H1 (cell line): ENCODE results near the gene MAPKAP1. TPM values are rescaled to one million over a fixed set of nuclear protein-coding genes. Genes with fewer than 3 reads are reported as not detected.
A peak's percentile ranks its signal among the peaks of the same experiment; 100 is the strongest.

Experiments
- CTCF ChIA-PET: fragments of 300-600 bp; sonication (Branson Sonifier 250); formaldehyde crosslinking; loops from one replicate; lab custom pipeline; 2021; ENCODE audit not compliant: partially characterized antibody; lab: Charles Lee
- POLR2A ChIA-PET: fragments of 300-600 bp; sonication (Branson Sonifier 250); formaldehyde crosslinking; loops from one replicate; lab custom pipeline; 2021; ENCODE audit warnings: inconsistent platforms; ENCODE audit not compliant: partially characterized antibody; lab: Charles Lee
- DNase-seq, 2 experiments: peaks; one replicate each; pipeline versions ENCODE4 v3.0.0 to v3.0.0-alpha.2; 2010 to 2022; ENCODE audit warnings: low spot score in 2 of 2, low read depth in 1 of 2, mixed read lengths in 1 of 2
- FAIRE-seq: peaks from 2 replicates; lab custom pipeline; 2011; peaks lifted over from hg19 to GRCh38; lab: Jason Lieb, UNC
- H2AFZ ChIP-seq: 2 replicates; pipeline ENCODE4 v1.8.1; 2012; ENCODE audit warnings: low read length, inconsistent platforms
- H2AK5ac ChIP-seq: 2 replicates; pipeline ENCODE4 v1.6.1; 2013; ENCODE audit warnings: low read depth, low read length
- H2BK120ac ChIP-seq: replicated peaks from 2 replicates; pipeline ENCODE3; 2013; ENCODE audit warnings: low read depth, low read length, inconsistent platforms
- H2BK12ac ChIP-seq: 2 replicates; pipeline ENCODE4 v1.6.1; 2013; ENCODE audit warnings: low read depth, low read length
- H2BK15ac ChIP-seq: 2 replicates; pipeline ENCODE4 v1.6.1; 2013; ENCODE audit warnings: low read length
- H2BK20ac ChIP-seq: 2 replicates; pipeline ENCODE4 v1.6.1; 2013; ENCODE audit warnings: low read length
- H2BK5ac ChIP-seq: 2 replicates; pipeline ENCODE4 v1.6.1; 2013; ENCODE audit warnings: low read depth, low read length
- H3K14ac ChIP-seq: 2 replicates; pipeline ENCODE4 v1.6.1; 2013; ENCODE audit warnings: inconsistent platforms; ENCODE audit not compliant: insufficient read length
- H3K18ac ChIP-seq: 2 replicates; pipeline ENCODE4 v1.6.1; 2013; ENCODE audit warnings: low read length; ENCODE audit errors: extremely low read depth
- H3K23ac ChIP-seq: 2 replicates; pipeline ENCODE4 v1.6.1; 2013; ENCODE audit warnings: inconsistent platforms; ENCODE audit not compliant: insufficient read length
- H3K23me2 ChIP-seq: 2 replicates; pipeline ENCODE4 v1.6.1; 2013; ENCODE audit warnings: low read depth, low read length
- H3K27ac ChIP-seq: 2 replicates; pipeline ENCODE4 v1.6.1; 2011; ENCODE audit warnings: low read depth, low read length, inconsistent platforms
- H3K27me3 ChIP-seq, 4 experiments: replicated peaks in 1 of 4; 1 replicate in 1 of 4; 2 replicates in 3 of 4; pipeline versions ENCODE4 v1.6.1 to v1.8.1; 2011 to 2013; ENCODE audit warnings: low read length in 3 of 4, mild to moderate bottlenecking in 3 of 4, inconsistent platforms in 2 of 4, mixed read lengths in 2 of 4, moderate library complexity in 1 of 4; ENCODE audit not compliant: control insufficient read depth in 3 of 4, insufficient read depth in 3 of 4; ENCODE audit errors: extremely low read depth in 1 of 4
- H3K36me3 ChIP-seq, 4 experiments: 2 replicates each; pipeline versions ENCODE4 v1.6.1 to v1.8.1; 2011 to 2013; ENCODE audit warnings: mild to moderate bottlenecking in 4 of 4, low read length in 3 of 4, moderate library complexity in 2 of 4, control low read depth in 1 of 4, inconsistent platforms in 1 of 4; ENCODE audit not compliant: insufficient read depth in 4 of 4, control insufficient read depth in 2 of 4
- H3K4ac ChIP-seq: replicated peaks from 2 replicates; pipeline ENCODE3; 2013; ENCODE audit warnings: low read length, low read depth, mixed read lengths, inconsistent platforms; ENCODE audit not compliant: insufficient read length
- H3K4me1 ChIP-seq, 4 experiments: replicated peaks in 1 of 4; 1 replicate in 1 of 4; 2 replicates in 3 of 4; pipeline versions ENCODE4 v1.6.1 to v1.8.1; 2011 to 2013; ENCODE audit warnings: low read length in 3 of 4, inconsistent platforms in 2 of 4, mixed read lengths in 1 of 4; ENCODE audit not compliant: insufficient read depth in 4 of 4, control insufficient read depth in 3 of 4
- H3K4me2 ChIP-seq, 2 experiments: 2 replicates each; pipeline versions ENCODE4 v1.6.1 to v1.8.1; 2011 to 2013; ENCODE audit warnings: low read depth in 2 of 2, low read length in 2 of 2, control low read depth in 1 of 2, inconsistent platforms in 1 of 2, mild to moderate bottlenecking in 1 of 2; ENCODE audit not compliant: insufficient read depth in 1 of 2
- H3K4me3 ChIP-seq, 4 experiments: fragments of 200-600, 300-600 bp in 1 of 4; sonication (generic), shearing (Covaris generic), sonication (Bioruptor Twin) in 1 of 4; 2 replicates each; pipeline versions ENCODE4 v1.5.1 to v1.8.1; 2011 to 2016; ENCODE audit warnings: low read length in 4 of 4, low read depth in 3 of 4, control low read depth in 2 of 4, inconsistent platforms in 2 of 4, mild to moderate bottlenecking in 2 of 4, mixed read lengths in 1 of 4, moderate library complexity in 1 of 4; ENCODE audit not compliant: insufficient read depth in 2 of 4; ENCODE audit errors: extremely low read depth in 1 of 4
- H3K56ac ChIP-seq: replicated peaks from 2 replicates; pipeline ENCODE3; 2013; ENCODE audit warnings: low read depth, mild to moderate bottlenecking, mixed read lengths, low read length, inconsistent platforms; ENCODE audit not compliant: insufficient read length
- H3K79me1 ChIP-seq: 2 replicates; pipeline ENCODE4 v1.6.1; 2013; ENCODE audit warnings: low read depth, low read length, control low read depth
- H3K79me2 ChIP-seq, 2 experiments: 2 replicates each; pipeline versions ENCODE4 v1.6.1 to v1.8.1; 2012 to 2013; ENCODE audit warnings: low read length in 2 of 2, mild to moderate bottlenecking in 2 of 2, inconsistent platforms in 1 of 2; ENCODE audit not compliant: insufficient read depth in 2 of 2, control insufficient read depth in 1 of 2
- H3K9ac ChIP-seq, 4 experiments: replicated peaks in 1 of 4; 1 replicate in 1 of 4; 2 replicates in 3 of 4; pipeline versions ENCODE4 v1.6.1 to v1.8.1; 2011 to 2013; ENCODE audit warnings: low read depth in 3 of 4, low read length in 3 of 4, control low read depth in 2 of 4, mild to moderate bottlenecking in 2 of 4, moderate library complexity in 2 of 4, inconsistent platforms in 1 of 4; ENCODE audit errors: extremely low read depth in 1 of 4
- H3K9me3 ChIP-seq, 2 experiments: 2 replicates each; pipeline versions ENCODE4 v1.6.1 to v1.8.1; 2012 to 2013; ENCODE audit warnings: mild to moderate bottlenecking in 2 of 2, moderate library complexity in 2 of 2, control low read depth in 1 of 2, inconsistent platforms in 1 of 2, low read depth in 1 of 2, low read length in 1 of 2, mixed read lengths in 1 of 2; ENCODE audit not compliant: insufficient read depth in 2 of 2
- H4K20me1 ChIP-seq, 2 experiments: replicated peaks in 1 of 2; 2 replicates each; pipeline versions ENCODE3 to v1.8.1; 2011 to 2013; ENCODE audit warnings: inconsistent platforms in 2 of 2, low read length in 2 of 2, mild to moderate bottlenecking in 1 of 2; ENCODE audit not compliant: insufficient read depth in 2 of 2, control insufficient read depth in 1 of 2
- H4K5ac ChIP-seq: 2 replicates; pipeline ENCODE4 v1.6.1; 2013; ENCODE audit warnings: low read length, low read depth, mixed read lengths, inconsistent platforms; ENCODE audit not compliant: insufficient read length
- H4K8ac ChIP-seq: 2 replicates; pipeline ENCODE4 v1.8.0; 2013; ENCODE audit warnings: mild to moderate bottlenecking, moderate library complexity, low read length, inconsistent platforms; ENCODE audit not compliant: insufficient read depth; ENCODE audit errors: extremely low read depth
- H4K91ac ChIP-seq: replicated peaks from 2 replicates; pipeline ENCODE3; 2013; ENCODE audit warnings: low read length, mixed read lengths, inconsistent platforms; ENCODE audit not compliant: insufficient read length
- ASH2L ChIP-seq: fragments of 200-600, 300-600 bp; sonication (generic); IDR thresholded peaks from one replicate; pipeline ENCODE4 v1.7.1; 2017; ENCODE audit warnings: low read length
- BACH1 ChIP-seq: IDR thresholded peaks from 2 replicates; pipeline ENCODE4 v1.6.1; 2012; ENCODE audit warnings: low read length, improper control_type of control experiment
- CTBP2 ChIP-seq: IDR thresholded peaks from 2 replicates; pipeline ENCODE4 v1.7.0; 2011; ENCODE audit warnings: borderline replicate concordance, mild to moderate bottlenecking, moderate library complexity, mixed read lengths, low read length; ENCODE audit not compliant: insufficient read depth, insufficient read length
- EP300 ChIP-seq, 2 experiments: IDR thresholded peaks; 1 replicate in 1 of 2; 2 replicates in 1 of 2; pipeline ENCODE4 v1.6.1; 2011 to 2012; ENCODE audit warnings: low read depth in 2 of 2, low read length in 2 of 2, mild to moderate bottlenecking in 2 of 2, borderline replicate concordance in 1 of 2, inconsistent platforms in 1 of 2, moderate library complexity in 1 of 2
- KDM1A ChIP-seq: fragments of 200-600, 300-600 bp; sonication (generic); IDR thresholded peaks from 2 replicates; pipeline ENCODE4 v1.7.1; 2016; ENCODE audit warnings: mild to moderate bottlenecking, low read length, borderline replicate concordance
- NANOG ChIP-seq: IDR thresholded peaks from 2 replicates; pipeline ENCODE4 v1.6.1; 2011; ENCODE audit warnings: low read length, low read depth, mild to moderate bottlenecking, inconsistent platforms; ENCODE audit not compliant: insufficient read depth, poor library complexity, severe bottlenecking
- PHF8 ChIP-seq: fragments of 200-600 bp; sonication (generic); conservative IDR thresholded peaks from 2 replicates; pipeline ENCODE4 v1.7.1; 2012; ENCODE audit warnings: low read depth, mild to moderate bottlenecking, inconsistent platforms, low read length, moderate library complexity
- RBBP5 ChIP-seq: IDR thresholded peaks from 2 replicates; pipeline ENCODE4 v1.7.1; 2012; ENCODE audit warnings: low read depth, mild to moderate bottlenecking, inconsistent platforms, low read length, moderate library complexity, borderline replicate concordance
- SRF ChIP-seq: IDR thresholded peaks from 2 replicates; pipeline ENCODE4 v1.6.1; 2011; ENCODE audit warnings: mild to moderate bottlenecking, low read depth, low read length, moderate library complexity
- TBP ChIP-seq: IDR thresholded peaks from 2 replicates; pipeline ENCODE4 v1.6.1; 2011; ENCODE audit warnings: low read depth, low read length, improper control_type of control experiment
- TCF12 ChIP-seq: IDR thresholded peaks from 2 replicates; pipeline ENCODE4 v1.6.1; 2011; ENCODE audit warnings: low read depth, mild to moderate bottlenecking, low read length
- YY1 ChIP-seq: IDR thresholded peaks from 2 replicates; pipeline ENCODE4 v1.6.1; 2011; ENCODE audit warnings: low read depth, mild to moderate bottlenecking, low read length
- WGBS, 2 experiments: shearing (Covaris generic) in 1 of 2; methylation state at CpG; one replicate each; pipeline versions ENCODE4 v1.1.6 to v1.1.7; 2013 to 2015; ENCODE audit warnings: low lambda C conversion rate in 2 of 2, mixed read lengths in 2 of 2, inconsistent platforms in 1 of 2, low coverage in 1 of 2, missing lambda C conversion rate in 1 of 2; ENCODE audit not compliant: insufficient replicate concordance in 2 of 2, insufficient coverage in 1 of 2, insufficient read length in 1 of 2; ENCODE audit errors: extremely low coverage in 1 of 2, missing lambda C conversion rate in 1 of 2; 5-methylcytosine and 5-hydroxymethylcytosine counted together
- polyA plus RNA-seq, 7 experiments: library from polyadenylated mRNA; depleted of rRNA in 3 of 7; stranded (reverse) in 5 of 7; unstranded in 2 of 7; fragments of >200 nt in 5 of 7; fragments of 200-250 nt in 2 of 7; gene quantifications; 1 replicate in 5 of 7; 2 replicates in 1 of 7; 4 replicates in 1 of 7; pipeline versions ENCODE4 v1.2.1 to v1.2.3, GENCODE V29; 2011 to 2013; ENCODE audit warnings: missing spikeins in 2 of 7, mixed read lengths in 2 of 7
- total RNA-seq: library from RNA; stranded (reverse); fragmentation: NEBNext Ultra II Directional; extraction: Animal tissue kit (Norgen Biotek cat#: 25700); gene quantifications from 2 replicates; pipeline ENCODE4 v1.2.1, GENCODE V29; 2021

MAPKAP1 gene
- total and polyA plus RNA-seq, 2 of the 8 experiments (the other 6 are each of a cell fraction or from before 2014, with no cell fraction given), result 79.2 to 140 TPM

- FAIRE-seq (no peak), DNase-seq (no peak)
- Histone ChIP-seq H3K36me3 (no peaks in the 10 kb centered on the region; a peak in 1 of 8 replicates), H2BK120ac (peak overlapping the region; percentile 60), H4K91ac (no peak overlapping the region), H3K27ac (no peak overlapping the region), H3K4me1 (peaks cover 3 to 26% (median 14%) of the 10 kb centered on the region in 4 experiments), H2AFZ (no peak overlapping the region), H3K79me2 (no peaks in the 10 kb centered on the region), H3K23me2 (no peaks in the 10 kb centered on the region), H3K79me1 (no peaks in the 10 kb centered on the region; the same call in 1 of the 2 replicates), H2AK5ac (no peak overlapping the region), H3K18ac (no peak overlapping the region), H3K4ac (no peak overlapping the region), H3K9ac (no peak overlapping the region), H3K14ac (no peak overlapping the region), H3K9me3 (no peaks in the 10 kb centered on the region), H2BK20ac (no peak overlapping the region), H3K27me3 (no peaks in the 10 kb centered on the region), H3K23ac (no peak overlapping the region), H4K5ac (no peak overlapping the region), H2BK5ac (peak overlapping the region; percentile 28; the same call in 1 of the 2 replicates), H4K8ac (no peak overlapping the region), H3K56ac (no peak overlapping the region), H3K4me3 (no peak overlapping the region), H2BK12ac (no peak overlapping the region), H2BK15ac (peak overlapping the region; percentile 73; the same call in 1 of the 2 replicates), H4K20me1 (no peaks in the 10 kb centered on the region), H3K4me2 (no peak overlapping the region)
- WGBS, 2 experiments, result 89% methylated on average over 6 of the region's 6 CpGs; no CpG with 5 or more reads in 1 of the 2 experiments
- ChIA-PET CTCF (interaction anchor here (0.6 to 0.8 kb wide), 2 partner anchors 33 to 82 kb away, joined by 3 read pairs; no protein-coding TSS in a partner anchor), POLR2A (no interaction called here)
- TF ChIP-seq PHF8 (no peak), ASH2L (no peak), TCF12 (no peak), SRF (no peak), KDM1A (no peak), YY1 (no peak), EP300 (IDR thresholded peaks at IDR 0.05; ENCODE audit: borderline replicate concordance in 1 of 2, low read depth in 2 of 2, low read length in 2 of 2) (no peak), TBP (no peak), CTBP2 (no peak), NANOG (no peak), BACH1 (no peak), RBBP5 (no peak)
These were observed 180.9 kb downstream of the MAPKAP1 start for GRCh38 chr9:125525921-125526631.
